Embryonic facial prominence (tissue), 1 donor: ENCODE data around the gene TWF2.
"Not testable (repeated sequence)": the region's sequence is repeated elsewhere in the genome, so short reads cannot be mapped to it uniquely, and the experiment has no call there.

ENCODE experiments used
- DNase-seq: peaks from one replicate; pipeline ENCODE4 v3.0.0-alpha.2; 2016; ENCODE audit errors: extremely low spot score

Gene TWF2

GRCh38 chr3:52238761-52239701 is at the start of gene TWF2:
Gene TWF2 (minus strand): TSS chr3:52239158. CDS start chr3:52239016, 142 bp downstream.
- DNase-seq = peak; percentile 61

GRCh38 chr3:52288674-52289073 is 49.7 kb upstream of the TWF2 start:
- no peak for DNase-seq

DNA sequence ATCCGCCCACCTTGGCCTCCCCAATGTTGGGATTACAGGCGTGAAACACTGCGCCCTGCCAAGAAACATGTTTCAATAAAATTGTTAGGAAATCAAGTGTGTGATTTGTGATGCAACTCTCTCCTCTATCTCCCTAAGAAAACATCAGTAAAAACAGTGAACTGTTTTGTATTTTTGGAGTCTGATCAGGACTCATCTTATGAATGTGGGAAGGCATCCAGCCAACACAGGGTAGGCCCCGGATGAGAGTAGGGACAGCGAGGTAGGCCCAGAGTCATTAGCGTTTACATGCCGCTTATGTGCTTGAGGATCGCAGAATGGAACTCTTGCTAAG is 47.8 kb upstream of the TWF2 start:
- no peak for DNase-seq

- not testable (repeated sequence) for DNase-seq
Measured at GRCh38 chr3:52284051-52284450, 45.1 kb upstream of the TWF2 start.

- DNase-seq = no peak
Measured at GRCh38 chr3:52283306-52283705, 44.3 kb upstream of the TWF2 start.

DNA sequence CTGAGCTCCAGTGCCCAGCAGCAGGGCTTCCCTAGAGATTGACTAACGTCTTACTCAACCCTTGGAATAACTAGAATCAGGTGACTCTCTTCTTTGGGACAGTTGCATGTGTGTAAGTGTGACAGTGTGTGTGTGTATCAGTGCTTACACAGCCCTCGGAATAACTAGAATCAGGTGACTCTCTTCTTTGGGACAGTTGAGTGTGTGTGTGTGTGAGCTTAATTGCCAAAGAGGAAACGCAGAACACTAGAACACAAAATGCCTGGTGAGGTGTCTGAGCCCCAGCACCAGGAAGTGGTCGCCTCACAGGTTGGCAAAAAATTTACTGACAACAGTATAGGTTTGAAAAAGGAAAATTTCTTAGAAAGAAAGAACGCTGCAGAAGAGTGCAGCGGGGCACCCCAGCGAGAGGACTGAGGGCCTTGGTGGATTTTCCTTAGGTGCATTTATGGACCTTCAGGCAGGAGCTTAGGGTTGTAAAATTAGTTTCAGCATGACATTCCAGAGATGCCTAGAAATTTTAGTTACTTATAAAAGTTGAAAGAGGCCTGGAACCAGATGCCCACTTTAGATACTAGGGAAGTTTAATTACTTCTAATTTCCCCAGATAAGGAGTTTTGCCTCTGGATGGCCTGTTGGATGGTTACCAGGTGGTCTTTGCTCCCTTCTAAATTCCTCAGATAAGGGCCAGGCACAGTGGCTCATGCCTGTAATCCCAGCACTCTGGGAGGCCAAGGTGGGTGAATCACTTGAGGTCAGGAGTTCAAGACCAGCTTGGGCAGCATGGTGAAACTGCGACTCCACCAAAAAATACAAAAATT is 43.2 kb upstream of the TWF2 start:
- DNase-seq = no peak

DNA sequence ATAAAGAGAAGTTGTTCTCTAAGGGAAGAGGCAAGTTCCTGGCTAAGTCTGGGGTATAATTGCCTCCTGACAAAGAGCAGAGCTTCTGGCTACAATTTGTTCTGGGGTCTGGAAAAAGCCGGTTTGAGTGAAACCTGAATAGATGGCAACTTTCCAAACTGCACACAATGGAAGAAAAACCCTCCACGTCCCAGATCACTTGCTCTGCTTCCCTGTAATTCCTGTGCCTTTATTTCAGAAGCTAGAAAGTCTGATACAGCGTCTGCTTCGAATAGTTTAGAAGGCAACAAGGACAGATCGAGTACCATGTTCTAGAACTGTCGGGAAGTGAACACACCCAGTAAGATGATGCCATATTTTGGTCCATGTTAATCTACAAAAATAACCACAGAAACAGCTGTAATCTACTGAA is 41.1 kb upstream of the TWF2 start:
- peak; percentile 86 for DNase-seq

GRCh38 chr3:52279596-52279995 is 40.6 kb upstream of the TWF2 start:
- no peak for DNase-seq

GRCh38 chr3:52278510-52279069 is 39.6 kb upstream of the TWF2 start, which contains the start of gene WDR82:
Gene WDR82 (minus strand): TSS chr3:52278649. CDS start chr3:52278361, 288 bp downstream.
- DNase-seq = peak; percentile 95

DNA sequence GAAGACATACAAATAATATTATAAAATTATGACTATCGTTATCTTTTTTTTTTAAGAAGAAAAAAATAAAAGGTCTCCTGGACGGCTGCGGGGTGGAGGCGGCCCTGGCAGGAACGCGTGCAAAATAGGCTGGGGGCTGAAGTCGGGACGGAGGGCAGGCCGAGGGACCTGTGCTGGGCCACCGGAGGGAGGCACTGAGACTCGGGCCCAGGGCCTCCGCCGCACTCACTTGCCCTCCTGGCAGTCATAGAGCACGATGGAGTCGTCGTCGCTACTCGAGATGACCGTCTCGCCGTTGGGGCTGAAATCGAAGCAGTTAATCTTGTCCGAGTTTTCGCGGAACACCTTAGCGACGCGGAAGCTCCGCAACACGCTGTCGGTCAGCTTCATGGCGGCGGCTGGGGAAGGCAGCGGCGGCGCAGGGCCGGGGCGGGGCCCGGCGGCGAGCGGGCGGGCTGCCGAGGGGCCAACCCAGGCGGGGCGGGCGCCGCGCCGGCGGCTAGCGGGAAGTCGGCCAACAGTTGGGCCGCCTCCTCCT is 39.1 kb upstream of the TWF2 start:
- DNase-seq = peak; percentile 29

DNA sequence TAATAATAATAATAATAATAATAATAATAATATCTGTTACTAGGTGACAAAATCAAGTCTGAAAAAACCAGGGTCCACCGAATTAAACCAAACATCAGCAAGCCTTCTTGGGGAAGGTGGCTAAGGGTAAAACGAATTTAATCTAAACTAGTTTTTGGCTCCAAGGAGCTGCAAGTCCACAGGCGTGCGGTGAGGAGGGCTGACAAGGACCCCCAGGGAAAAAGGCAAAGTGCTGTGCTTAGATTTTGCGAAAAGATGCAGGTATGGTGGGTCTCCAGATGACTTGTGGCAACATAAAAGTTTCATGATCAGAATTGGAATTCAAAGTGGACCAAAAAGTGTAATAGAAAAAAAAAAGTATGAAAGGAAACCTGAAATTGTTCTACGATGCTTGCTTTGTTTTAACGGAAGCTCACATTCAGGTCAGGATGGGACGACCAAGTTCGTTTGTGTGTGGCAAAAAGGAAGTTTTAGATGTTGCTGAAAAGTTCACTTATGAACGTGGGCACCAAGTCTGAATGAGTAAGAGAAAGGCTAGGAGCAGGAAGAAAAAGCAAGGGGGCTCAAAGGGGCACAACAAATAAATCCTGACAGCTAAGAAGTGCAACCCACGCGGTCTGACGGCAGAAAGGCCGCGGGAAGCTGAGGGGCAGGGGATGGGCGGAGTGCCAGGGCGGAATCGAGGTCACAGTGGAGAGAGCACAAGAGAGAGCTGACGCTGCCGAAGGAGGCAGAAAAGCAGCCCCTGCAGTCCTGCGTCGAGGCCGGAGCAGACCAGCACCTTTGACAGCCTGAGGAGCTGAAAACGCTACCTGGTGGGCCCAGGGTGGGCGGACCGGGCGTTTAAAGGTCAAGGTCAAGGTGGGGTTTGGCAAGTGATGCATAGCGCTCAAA is 38.4 kb upstream of the TWF2 start:
- no peak for DNase-seq

DNA sequence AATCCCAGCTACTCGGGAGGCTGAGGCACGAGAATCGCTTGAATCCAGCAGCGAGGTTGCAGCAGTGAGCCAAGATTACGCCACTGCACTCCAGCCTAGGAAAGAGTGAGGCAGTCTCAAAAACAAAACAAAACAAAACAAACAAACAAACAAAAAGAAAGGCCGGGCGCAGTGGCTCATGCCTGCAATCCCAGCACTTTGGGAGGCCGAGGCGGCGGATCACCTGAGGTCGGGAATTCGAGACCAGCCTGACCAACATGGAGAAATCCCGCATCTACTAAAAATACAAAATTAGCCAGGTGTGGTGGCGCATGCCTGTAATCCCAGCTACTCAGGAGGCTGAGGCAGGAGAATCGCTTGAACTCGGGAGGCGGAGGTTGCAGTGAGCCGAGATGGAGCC is 35.8 kb upstream of the TWF2 start:
- not testable (repeated sequence) for DNase-seq

DNA sequence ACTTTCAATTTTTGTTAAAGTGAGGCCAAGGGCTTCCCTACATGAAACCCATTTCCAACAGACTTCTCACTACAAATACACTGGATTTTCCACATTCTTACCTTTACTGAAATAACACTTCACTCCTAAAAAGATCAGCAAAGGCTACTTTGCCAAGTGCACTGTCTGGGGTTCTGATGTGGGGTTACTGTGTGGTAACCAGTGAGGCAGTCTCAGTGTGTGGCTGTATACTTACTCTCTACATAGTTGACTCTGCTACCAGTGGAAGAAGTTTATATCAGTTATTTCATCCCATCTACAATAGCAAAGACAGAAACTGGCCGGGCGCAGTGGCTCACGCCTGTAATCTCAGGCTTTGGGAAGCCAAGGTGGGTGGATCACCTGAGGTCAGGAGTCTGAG is 33.9 kb upstream of the TWF2 start:
- no peak for DNase-seq

GRCh38 chr3:52272172-52272571 is 33.2 kb upstream of the TWF2 start:
- DNase-seq = not testable (repeated sequence)

GRCh38 chr3:52270252-52270754 is 31.3 kb upstream of the TWF2 start:
- DNase-seq = no peak

GRCh38 chr3:52269776-52270175 is 30.8 kb upstream of the TWF2 start:
- DNase-seq = no peak

DNA sequence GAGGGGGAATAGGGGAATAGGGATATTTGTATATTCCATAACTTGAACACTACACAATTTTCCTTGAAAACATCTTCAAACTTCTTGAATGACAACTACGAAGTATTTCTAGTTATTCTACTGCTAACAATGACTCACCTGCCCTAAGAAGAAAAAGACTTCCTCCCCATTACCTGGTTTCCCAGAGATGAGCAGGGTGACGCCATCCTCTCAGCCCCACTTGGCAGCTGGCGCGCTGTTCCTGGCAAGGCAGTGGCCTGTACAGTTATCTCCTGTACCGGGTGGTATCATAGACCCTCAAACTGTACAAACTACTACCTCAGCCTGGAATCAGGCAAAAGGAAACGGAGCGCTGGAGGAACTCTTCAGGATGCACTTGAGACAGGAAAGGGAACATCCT is 29.1 kb upstream of the TWF2 start:
- no peak for DNase-seq

DNA sequence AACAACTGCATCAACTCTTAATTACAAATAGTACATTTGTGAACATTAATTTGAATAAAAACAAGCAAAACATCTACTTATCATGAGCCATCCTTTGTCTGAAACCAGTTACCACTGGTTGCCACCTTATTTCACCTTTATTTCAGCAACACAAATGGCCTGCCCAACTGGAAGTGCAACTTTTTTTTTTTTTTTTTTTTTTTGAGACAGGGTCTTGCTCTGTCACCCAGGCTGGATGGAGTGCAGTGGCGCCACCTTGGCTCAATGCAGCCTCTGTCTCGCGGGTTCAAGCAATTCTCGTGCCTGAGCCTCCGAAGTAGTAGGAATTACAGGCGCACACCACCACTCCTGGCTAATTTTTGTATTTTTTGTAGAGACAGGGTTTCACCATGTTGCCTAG is 26.4 kb upstream of the TWF2 start:
- no peak for DNase-seq

GRCh38 chr3:52262447-52262846 is 23.5 kb upstream of the TWF2 start:
- DNase-seq = no peak

DNA sequence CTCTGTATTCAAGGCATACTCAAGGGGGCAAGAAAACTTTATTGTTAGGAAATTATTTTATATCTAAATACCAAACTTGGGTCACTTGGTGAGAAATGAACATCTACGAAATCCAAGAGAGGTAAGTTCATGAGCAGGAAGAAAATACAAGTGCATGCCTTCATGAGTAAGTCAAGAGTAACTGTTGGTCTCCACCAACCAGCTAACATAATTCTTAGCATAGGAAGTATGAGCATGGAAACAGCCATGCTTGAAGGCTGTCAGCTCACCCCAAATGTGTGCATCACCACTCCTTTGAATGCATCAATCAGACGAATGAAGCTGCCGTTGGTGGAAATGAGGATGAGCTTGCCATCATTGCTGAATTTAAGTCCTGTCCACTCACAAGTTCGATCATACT is 20.5 kb upstream of the TWF2 start:
- DNase-seq = no peak

- no peak for DNase-seq
Measured at GRCh38 chr3:52259035-52259434, 20.1 kb upstream of the TWF2 start.
